HG03095 (cell line): ENCODE measurements around the gene SHISAL1.
"Not testable (repeated sequence)": the region's sequence is repeated elsewhere in the genome, so short reads cannot be mapped to it uniquely, and the experiment has no call there.

Source experiments
- ATAC-seq: cut with Tn5 transposase; IDR thresholded peaks from one replicate; pipeline ENCODE4 v1.9.1; 2021; ENCODE audit warnings: moderate library complexity; ENCODE audit not compliant: unreplicated experiment

SHISAL1 gene

DNA sequence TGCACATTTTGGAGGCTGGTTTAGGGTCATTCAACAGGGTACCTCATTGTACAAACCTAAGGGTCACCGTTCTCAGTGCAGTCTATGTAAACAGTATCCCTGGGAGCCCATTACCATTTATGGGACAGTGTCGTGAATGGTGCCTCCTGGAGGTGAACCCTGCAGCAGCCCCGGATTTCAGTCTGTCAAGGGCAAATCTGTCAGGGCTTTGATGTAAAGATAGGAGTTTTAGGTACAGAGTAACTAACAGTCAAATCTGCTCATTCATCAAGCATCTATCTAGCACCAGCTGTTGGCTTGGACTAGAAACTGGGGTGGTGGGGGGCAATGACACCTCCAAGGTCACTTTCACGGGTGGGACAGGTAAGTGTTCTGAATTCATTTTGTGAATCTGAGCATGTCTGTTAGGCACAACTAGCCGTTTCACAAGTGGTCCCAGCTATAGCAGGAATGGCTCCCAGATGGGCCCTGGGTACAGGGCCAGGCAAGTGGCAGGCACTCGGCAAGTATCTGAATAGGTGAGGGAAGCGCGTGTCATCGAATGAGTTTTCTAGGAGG, 68.4 kb downstream of the SHISAL1 start:
- no peak for ATAC-seq

DNA sequence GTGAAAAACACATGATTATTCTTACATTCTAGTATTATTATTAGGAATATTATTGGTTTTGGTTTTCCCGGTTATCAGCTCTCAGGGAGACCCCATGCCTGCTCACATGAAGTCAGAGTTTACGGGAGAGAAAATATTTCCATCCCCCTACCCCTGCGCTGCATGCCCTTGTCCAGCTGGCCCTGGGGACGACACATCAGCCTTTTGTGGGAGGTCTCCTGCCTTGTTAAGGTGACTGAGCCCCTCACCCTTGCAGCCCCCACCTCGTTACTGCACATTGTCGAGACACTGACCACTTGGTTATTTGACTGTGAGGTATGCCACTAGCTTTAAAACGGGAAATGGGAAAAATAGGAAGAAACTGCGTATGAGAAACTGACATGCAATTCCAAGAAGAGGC, 69.0 kb downstream of the SHISAL1 start:
- no peak for ATAC-seq

DNA sequence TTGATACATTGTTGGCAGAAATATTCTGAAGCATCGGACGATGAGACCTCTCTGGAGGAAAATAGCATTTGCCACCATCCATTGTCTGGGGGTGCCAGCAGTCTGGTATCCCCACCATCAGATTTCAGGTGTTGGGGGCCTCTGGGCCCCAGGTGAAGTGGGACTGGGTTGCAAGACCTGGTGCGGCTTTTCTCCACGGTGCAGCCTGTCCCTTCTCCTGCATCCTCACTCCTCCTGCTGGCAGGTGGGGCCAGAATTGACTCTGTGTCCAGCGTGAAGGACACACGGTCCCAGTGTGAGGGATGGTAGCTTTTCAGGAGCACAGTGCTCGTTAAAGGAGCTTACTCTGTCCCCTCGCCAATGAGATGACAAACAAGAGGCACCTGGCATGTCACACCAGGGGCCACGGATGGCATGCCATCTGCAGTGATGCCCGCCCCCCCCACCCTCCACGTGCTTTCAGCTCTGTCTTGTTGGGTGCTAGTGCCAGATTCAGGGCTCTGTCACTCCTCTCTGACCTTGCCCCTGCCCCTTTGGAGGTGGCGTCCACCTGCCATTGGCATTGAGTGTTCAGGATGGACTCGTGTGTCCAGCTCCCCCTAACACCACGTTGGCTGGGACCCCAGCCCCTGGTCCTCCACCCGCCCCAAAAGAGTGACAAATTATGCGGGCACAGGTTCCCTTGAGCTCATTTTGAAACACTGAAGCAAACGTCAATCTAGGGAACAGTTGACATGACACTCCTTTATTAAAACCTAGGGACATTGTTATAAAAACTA, 69.6 kb downstream of the SHISAL1 start:
- no peak for ATAC-seq

DNA sequence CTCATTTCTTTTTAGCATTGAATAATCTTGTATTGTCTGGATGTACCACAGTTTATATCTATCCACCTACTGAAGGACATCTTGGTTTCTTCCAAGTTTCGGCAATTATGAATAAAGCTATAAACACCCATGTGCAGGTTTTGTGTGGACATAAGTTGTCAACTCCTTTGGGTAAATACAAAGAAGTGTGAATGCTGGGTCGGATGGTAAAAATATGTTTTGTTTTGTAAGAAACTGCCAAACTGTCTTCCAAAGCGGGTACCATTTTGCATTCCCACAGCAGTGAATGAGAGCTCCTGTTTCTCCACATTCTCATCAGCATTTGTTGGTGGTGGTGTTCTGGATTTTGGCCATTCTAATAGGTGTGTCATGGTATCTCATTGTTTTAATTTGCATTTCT, 71.6 kb downstream of the SHISAL1 start:
- ATAC-seq, result not testable (repeated sequence)

DNA sequence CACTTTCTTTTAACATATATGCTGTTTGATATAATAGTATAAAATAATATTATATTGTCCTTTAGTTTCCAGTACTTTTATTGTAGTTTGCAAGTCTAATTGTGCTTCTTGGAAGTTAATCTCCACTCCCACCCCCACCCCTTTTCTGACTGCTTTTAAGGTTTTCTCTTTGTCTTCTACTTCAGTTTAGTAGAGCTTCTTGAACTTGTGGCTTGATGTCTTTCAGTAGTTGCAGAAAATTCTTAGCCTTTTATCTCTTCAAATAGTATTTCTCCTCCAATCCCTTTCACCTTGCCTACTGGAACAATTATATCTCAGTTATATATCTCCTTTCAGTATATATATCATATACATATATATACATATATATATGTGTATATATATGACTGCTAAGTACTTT, 75.5 kb downstream of the SHISAL1 start:
- no peak for ATAC-seq

DNA sequence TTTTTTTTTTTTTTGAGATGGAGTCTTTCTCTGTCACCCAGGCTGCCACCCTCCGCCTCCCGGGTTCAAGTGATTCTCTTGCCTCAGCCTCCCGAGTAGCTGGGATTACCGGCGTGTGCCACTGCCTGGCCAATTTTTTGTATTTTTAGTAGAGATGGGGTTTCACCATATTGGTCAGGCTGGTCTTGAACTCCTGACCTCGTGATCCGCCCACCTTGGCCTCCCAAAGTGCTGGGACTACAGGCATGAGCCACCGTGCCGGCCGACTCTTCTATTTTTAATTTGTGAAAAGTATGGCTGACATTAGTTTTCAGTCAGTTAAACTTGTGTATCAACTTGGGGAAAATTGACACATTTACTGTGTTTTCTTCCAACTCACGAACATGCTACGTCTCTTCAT, 78.4 kb downstream of the SHISAL1 start:
- ATAC-seq, result not testable (repeated sequence)

DNA sequence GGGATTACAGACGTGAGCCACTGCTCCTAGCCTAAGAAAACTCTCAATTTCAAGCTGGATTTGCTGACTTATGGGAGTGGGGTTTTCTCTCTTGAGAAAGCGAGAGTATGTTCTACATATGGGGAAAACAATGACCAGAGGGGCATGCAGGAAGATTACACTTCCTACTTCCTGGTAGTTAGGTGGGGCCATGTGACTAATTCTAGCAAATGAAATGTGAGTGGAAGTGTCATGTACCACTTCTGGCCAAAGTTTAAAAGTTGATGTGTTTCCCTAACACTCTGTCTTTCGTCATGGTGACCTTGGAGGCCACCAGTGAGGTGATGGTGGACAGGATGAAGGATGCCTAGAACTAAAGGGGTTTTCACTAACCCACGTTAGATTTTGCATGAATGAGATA, 81.5 kb downstream of the SHISAL1 start:
- ATAC-seq, result no peak

DNA sequence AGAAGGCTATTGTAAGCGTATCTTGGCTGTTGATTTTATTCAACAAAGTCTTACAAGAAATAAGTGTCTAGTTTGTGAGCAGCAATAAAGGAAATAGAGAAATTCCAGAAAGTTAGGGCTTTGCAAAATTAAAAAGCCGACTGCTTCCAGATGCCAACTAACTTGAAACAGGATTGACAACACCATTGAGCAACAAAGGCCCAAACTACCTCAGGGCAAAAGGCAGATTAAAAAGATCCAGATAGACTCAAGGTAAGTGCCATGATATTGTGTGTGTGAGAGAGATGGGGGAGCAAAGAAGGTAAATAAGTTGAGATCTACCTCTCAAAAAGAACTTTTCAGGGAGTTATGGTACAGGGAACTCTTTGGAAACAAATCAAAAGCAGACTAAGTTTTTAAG, 82.9 kb downstream of the SHISAL1 start:
- no peak for ATAC-seq

DNA sequence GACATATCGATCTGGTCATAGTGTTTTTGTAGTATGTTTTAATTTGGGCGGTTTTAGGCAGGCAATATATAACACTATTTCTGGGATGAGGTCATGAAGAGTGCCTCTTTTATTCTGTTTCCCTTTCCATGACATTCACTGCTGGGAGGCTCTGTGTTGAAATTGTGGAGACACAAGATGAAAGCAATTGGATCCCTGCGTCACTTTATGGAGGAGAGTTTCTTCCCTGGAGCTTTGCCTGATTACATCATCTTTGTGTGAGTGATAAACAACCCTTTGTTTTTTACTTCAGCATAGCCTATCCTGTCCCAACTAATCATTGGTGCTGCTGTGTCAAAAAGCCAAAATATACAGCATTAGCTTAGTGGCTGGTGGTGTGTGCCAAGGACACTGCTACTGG, 83.4 kb downstream of the SHISAL1 start:
- ATAC-seq, result no peak

DNA sequence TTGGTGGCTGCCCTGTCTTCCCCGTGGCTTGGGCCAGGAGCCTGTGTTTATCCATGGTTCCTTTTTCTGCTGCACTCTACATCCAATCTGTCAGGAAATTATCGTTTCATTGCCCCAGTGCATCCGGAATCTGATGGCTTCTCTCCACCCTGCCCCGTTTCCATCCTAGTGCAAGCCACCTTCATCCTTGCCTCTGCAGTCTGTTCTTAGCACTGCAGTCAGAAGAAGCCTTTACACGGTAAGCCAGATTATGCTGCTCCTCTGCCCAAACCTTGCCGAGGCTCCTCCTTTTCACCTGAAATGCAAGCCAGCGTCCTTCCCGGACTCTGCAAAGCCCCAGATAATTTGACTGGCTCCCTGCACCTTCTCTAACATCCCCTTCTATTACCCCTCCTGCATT, 86.9 kb downstream of the SHISAL1 start:
- ATAC-seq, result no peak

DNA sequence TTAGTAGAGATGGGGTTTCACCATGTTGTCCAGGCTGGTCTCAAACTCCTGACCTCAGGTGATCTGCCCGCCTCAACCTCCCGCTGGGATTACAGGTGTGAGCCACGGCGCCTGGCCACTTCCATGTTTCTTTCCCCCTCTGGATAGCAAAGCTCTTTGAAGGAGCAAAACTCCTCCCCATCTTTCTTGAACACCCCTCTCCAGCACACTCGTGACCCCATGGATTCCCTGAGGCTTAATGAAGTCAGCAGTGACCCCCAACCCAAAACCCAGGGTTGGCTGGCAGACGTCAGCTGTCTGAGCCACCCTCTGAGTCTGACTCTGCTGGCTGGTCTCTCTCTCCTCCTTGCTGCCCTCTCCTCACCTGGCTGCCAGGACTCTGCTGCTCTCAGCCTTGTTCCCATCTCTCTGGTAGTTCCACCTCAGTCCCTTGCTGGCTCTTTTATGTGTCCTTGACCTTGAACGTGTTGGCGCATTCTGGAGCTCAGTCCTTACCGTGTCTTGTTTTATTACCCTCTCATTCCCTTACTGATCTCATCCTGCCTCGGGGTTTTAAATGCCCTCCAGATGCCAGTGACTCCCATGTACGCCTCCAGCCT, 87.6 kb downstream of the SHISAL1 start:
- ATAC-seq, result no peak

DNA sequence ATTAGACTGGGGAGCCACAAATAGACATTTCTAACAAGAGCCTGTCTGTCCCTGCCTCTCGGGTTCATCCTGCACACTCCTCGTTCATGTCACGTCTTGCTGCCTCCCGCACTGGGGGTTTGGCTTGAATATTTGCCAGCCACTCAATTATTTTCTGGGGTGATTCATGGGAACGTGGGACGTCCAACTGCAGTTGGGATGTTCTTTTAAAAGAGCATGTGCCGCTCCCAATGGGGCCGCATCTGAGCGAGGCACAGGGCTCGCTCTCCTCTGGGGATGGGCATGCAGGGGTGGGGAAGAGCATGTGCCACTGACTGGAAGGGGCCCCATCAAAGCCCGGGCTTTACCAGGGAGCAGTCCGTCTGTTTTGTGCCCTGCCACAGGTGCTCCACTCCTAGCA, 88.6 kb downstream of the SHISAL1 start:
- ATAC-seq, result no peak

DNA sequence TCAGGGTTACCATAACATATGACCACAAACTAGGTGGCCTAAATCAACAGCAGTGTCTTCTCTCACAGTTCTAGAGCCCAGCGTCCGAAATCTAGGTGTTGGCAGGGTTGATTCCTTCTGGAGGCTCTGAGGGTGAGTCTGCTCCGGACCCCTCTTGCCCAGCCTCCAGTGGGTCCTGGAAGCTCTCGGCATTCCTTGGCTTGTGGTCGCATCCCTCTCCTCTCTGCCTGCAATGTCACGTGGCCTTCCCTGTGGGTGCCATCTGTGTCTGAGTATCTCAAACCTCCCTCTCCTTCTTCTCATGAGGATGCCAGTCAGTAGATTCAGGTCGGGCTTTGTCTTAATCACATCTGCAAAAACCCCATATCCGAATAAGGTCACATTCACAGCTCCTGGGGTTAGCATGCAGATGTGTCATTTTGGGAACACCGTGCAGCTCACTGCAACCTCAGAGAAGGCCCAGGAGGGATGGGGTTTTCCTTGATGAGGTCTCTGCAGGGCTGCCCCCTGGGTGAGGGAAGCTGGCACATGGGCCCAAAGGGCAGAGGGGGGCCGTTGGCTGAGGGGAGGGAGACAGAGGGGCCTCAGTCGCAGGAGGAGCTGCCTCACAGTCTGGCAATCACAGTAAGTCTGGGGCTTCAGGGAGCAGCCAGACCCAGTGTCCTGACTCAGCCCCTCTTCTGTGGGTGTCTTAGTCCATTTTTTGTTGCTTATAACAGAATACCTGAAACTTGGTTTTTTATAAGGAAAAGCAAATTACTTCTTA, 90.9 kb downstream of the SHISAL1 start:
- no peak for ATAC-seq

DNA sequence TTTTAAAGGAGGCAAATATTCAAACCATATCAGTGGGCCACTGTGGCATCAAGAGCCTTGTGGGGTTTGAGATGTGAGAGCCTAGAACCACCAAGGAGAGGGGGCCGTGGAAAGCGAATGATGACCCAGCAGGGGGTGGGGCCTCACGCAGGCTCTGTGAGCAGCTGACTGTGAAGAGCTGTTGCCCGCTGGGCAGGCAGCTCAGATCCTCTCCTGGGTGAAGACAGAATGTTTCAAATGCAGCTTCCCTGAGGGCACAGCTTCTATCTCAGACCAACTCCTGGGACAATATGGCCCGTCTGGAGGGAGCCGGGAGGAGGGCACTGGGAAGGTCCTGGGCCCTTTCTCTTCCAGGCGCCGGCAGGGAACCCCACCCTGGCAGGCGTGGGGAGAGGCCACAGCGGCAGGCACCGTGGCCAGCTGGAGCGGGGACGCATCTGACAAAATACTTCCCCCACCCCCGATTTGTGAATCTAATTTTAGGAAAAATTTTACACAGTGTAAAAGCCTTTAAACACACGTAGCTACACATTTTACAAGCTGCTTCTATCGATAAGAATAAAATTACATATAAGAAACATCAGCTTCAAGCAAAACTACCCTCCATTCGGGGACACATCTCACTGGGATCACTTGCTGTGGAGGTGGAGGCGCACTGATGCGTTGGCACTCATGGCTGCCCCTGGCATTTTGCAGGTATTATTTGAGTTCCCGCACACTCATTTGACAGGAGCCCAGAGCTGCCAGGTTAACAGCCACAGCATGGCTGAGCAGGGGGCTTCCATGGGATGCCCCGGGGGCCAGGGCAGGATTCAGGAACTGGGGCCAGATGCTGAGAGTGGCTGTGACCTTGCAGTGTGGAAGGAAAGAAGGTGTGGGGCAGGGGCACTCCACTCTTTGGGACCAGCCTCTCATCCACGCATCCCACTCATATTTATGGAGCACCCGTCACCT, 91.7 kb downstream of the SHISAL1 start:
- ATAC-seq, result no peak

DNA sequence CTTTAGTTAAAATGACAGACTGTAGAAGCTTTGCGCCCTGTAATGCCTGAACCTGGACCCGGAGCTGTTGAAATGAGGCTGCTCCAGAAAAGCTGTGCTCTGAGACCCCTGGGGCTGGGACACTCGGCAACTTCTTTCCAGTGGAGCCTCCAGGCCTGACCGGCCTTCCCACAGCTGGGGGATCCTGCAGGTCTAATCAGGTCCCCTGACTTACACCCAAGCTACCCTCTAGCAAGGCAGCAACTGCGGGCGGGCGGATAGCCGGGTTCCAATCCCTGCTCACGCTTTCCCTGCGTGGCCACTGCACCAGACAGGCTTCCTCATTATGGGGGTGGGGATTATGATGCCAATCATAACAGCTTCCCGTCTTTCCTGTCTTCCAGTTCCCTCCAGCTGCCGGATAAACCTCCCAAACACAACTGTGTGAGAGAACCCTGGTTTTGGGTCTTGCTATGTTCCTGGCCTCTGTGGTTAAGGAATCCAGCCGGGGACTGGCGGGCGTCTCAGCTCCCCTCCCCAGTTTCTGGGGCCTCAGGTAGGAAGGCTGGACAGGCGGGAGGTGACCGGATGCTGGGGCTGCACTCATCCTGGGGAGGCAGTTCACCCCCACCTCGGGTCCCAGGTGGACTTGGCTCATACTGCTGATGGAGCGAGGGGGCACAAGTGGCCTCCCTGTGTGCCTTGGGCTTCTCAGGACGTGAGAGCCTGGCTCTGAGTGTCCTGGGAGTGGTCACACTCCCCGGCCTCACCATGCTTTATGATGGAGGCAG, 93.5 kb downstream of the SHISAL1 start:
- no peak for ATAC-seq

DNA sequence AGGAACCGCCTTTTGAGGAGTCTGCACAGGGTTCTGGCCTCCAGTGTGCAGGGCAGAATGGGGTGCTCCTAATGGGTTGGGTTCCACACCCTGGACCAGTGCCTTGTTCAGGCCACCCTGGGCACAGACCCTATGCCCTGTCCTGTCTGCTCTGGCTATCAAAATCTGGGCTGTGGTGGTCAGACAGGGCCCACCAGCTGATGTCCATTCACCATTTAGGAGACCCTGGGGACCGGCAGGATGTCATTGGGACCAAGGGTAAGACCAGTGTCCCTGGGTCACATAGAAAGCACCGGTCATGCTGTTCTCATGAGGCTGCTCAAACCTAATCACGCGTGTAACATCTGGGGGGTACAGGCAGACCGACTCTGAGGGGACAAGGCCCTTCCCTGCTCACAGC, 94.7 kb downstream of the SHISAL1 start:
- ATAC-seq, result no peak

DNA sequence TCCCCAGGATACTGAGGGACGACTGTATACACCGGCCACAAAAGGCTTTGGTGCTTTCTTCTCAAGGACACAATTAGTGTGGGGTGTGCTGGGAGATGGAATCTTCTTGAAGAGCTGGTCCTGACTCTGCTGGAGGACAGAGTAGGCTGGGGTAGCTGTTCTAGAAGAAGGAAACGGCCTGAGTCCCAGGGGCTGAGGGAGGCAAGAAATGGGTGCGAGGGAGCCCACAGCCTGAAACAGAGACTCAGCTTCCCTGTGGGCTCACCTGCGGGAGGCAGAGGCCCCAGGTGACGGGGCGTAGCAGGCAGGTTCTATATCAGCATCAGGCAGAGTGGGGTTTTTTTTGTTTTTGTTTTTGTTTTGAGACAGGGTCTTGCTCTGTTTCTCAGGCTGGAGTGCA, 95.4 kb downstream of the SHISAL1 start:
- no peak for ATAC-seq

DNA sequence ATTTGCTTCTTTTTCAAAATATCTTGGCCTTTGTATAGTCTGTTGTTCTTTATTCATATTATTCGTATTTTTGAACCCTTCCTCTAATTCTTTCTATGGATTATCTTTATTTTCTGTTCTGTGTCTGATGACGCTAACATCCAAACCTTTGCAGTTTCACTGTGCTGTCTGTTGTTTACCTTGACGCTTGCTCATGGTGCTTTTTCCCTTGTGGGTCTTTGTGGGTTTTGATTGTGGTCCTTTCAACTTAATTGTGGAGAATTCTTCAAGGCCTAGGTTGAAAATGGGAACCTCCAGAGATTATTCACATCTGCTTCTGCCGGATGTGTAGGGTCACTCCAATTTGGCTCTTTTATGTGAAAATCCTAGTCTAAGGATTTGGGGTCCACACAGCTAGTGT, 97.5 kb downstream of the SHISAL1 start:
- no peak for ATAC-seq

DNA sequence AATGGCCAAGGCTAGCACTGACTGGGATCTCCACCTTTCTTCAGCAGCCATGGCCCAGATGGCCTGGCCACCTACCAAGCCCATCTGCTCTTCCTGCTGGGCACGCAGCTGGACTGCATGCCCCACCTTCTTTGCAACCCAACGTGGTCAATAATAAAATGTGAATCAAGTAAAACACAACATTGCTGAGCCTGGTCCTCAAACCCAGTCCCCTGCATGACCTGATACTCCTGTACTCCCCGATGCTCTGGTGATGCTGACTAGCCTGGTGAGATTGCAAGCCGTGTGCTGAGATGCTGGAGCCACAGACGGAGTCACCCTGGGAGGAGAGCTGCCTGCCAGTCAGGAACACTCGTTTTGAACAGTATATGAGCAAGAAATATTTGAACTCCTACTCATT, 98.0 kb downstream of the SHISAL1 start:
- no peak for ATAC-seq

DNA sequence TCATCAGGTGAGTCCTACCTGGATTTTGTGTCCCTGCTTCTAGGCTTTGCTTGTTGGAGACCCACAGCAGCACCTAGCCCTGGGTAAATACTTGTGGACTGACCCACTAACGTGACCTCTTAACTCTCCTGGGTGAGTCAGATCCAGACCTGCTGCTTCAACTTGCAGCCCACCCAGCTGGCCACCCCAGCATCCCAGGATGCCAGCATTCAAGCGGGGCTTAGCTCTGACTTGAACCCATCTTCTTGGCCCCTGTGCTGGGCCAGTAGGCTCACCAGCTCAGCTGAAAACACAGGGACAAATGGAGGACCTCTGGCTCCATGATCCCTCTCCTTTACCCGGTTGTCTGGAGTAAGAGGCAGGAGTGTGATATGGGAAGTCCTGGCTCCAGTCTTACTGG, 98.6 kb downstream of the SHISAL1 start:
- ATAC-seq, result no peak
